Breast epithelium (tissue), 3 donors: Measurements from ENCODE around the gene VRK1.

Experiments used
- CTCF ChIP-seq, 3 donors: fragments of 450-650 bp; IDR thresholded peaks; one replicate each; pipeline ENCODE4 v1.5.1; 2016 to 2017; ENCODE audit warnings: antibody characterized with exemption in 3 of 3, mild to moderate bottlenecking in 3 of 3, moderate library complexity in 3 of 3
- POLR2A ChIP-seq: fragments of 450-650 bp; IDR thresholded peaks from one replicate; pipeline ENCODE4 v1.6.1; 2016; ENCODE audit warnings: antibody characterized with exemption, mild to moderate bottlenecking, moderate library complexity

GRCh38 chr14:96790186-96790585 lies 7.0 kb upstream of the VRK1 start:
- no peak for TF ChIP-seq CTCF (IDR thresholded peaks at IDR 0.05)
- no peak for TF ChIP-seq POLR2A
